ENCODE measurements around the gene DERL3.

Gene DERL3

GRCh38 chr22:23800297-23801237, 38.2 kb downstream of the DERL3 start:
- no peaks in the 10 kb centered on the region for H3K9me2 ChIP-seq (replicated peaks; ENCODE audit: low read depth, low read length)
- no peaks in the 10 kb centered on the region for H3F3A ChIP-seq (ENCODE audit: low read depth)
- no peak overlapping the region for H3K4me2 ChIP-seq (ENCODE audit: low read depth, low read length, poor library complexity, severe bottlenecking)
- H3K79me2 ChIP-seq (ENCODE audit: insufficient read depth, low read length): no peaks in the 10 kb centered on the region
- H4K20me1 ChIP-seq (ENCODE audit: insufficient read depth, low read length, poor library complexity, severe bottlenecking): peaks cover 3% of the 10 kb centered on the region
- peaks cover 83% of the 10 kb centered on the region; the same call in 1 of the 2 replicates for H3K36me3 ChIP-seq (ENCODE audit: insufficient read depth, low read length)
- no peak overlapping the region for H3K9ac ChIP-seq (ENCODE audit: low read depth, low read length, poor library complexity, severe bottlenecking)
- no peak overlapping the region for H2AFZ ChIP-seq (ENCODE audit: low read length)
- no peak for TF ChIP-seq CTCF (conservative IDR thresholded peaks at IDR 0.05; ENCODE audit: low read length)
- TF ChIP-seq EZH2phosphoT487 (IDR thresholded peaks at IDR 0.05; ENCODE audit: borderline replicate concordance): no peak
- H3K4me3 ChIP-seq (ENCODE audit: low read length, poor library complexity, severe bottlenecking): no peak overlapping the region
- no peaks in the 10 kb centered on the region for H3K9me3 ChIP-seq (ENCODE audit: insufficient read depth, low read depth, low read length)
- no peaks in the 10 kb centered on the region for H3K27me3 ChIP-seq (ENCODE audit: insufficient read depth, low read length, poor library complexity, severe bottlenecking)
- no peaks in the 10 kb centered on the region for H3K4me1 ChIP-seq (ENCODE audit: insufficient read depth, low read length, poor library complexity, severe bottlenecking)

- peaks cover 3% of the 10 kb centered on the region for H3K4me1 ChIP-seq (ENCODE audit: insufficient read depth, low read length, poor library complexity, severe bottlenecking)
- no peak overlapping the region for H3K9ac ChIP-seq (ENCODE audit: low read depth, low read length, poor library complexity, severe bottlenecking)
- no peaks in the 10 kb centered on the region for H3F3A ChIP-seq (ENCODE audit: low read depth)
- H3K4me2 ChIP-seq (ENCODE audit: low read depth, low read length, poor library complexity, severe bottlenecking): no peak overlapping the region
- H3K36me3 ChIP-seq (ENCODE audit: insufficient read depth, low read length): peaks cover 86% of the 10 kb centered on the region
- peaks cover 21% of the 10 kb centered on the region for H3K79me2 ChIP-seq (ENCODE audit: insufficient read depth, low read length)
- H3K4me3 ChIP-seq (ENCODE audit: low read length, poor library complexity, severe bottlenecking): no peak overlapping the region
- H3K27me3 ChIP-seq (ENCODE audit: insufficient read depth, low read length, poor library complexity, severe bottlenecking): no peaks in the 10 kb centered on the region
- no peaks in the 10 kb centered on the region for H3K9me3 ChIP-seq (ENCODE audit: insufficient read depth, low read depth, low read length)
- TF ChIP-seq EZH2phosphoT487 (IDR thresholded peaks at IDR 0.05; ENCODE audit: borderline replicate concordance): no peak
- no peak for TF ChIP-seq CTCF (conservative IDR thresholded peaks at IDR 0.05; ENCODE audit: low read length)
- no peaks in the 10 kb centered on the region for H3K9me2 ChIP-seq (replicated peaks; ENCODE audit: low read depth, low read length)
- H4K20me1 ChIP-seq (ENCODE audit: insufficient read depth, low read length, poor library complexity, severe bottlenecking): peaks cover 19% of the 10 kb centered on the region
- no peak overlapping the region for H2AFZ ChIP-seq (ENCODE audit: low read length)
These were observed 42.3 kb downstream of the DERL3 start for GRCh38 chr22:23796461-23796860.

GRCh38 chr22:23793326-23793725, 45.5 kb downstream of the DERL3 start:
- H3K36me3 ChIP-seq (ENCODE audit: insufficient read depth, low read length): peaks cover 64% of the 10 kb centered on the region
- H3K79me2 ChIP-seq (ENCODE audit: insufficient read depth, low read length): peaks cover 52% of the 10 kb centered on the region
- peaks cover 30% of the 10 kb centered on the region for H3K4me1 ChIP-seq (ENCODE audit: insufficient read depth, low read length, poor library complexity, severe bottlenecking)
- no peak overlapping the region for H3K9ac ChIP-seq (ENCODE audit: low read depth, low read length, poor library complexity, severe bottlenecking)
- no peaks in the 10 kb centered on the region for H3K9me2 ChIP-seq (replicated peaks; ENCODE audit: low read depth, low read length)
- H3F3A ChIP-seq (ENCODE audit: low read depth): no peaks in the 10 kb centered on the region
- peaks cover 51% of the 10 kb centered on the region for H4K20me1 ChIP-seq (ENCODE audit: insufficient read depth, low read length, poor library complexity, severe bottlenecking)
- H3K27me3 ChIP-seq (ENCODE audit: insufficient read depth, low read length, poor library complexity, severe bottlenecking): no peaks in the 10 kb centered on the region
- H3K4me3 ChIP-seq (ENCODE audit: low read length, poor library complexity, severe bottlenecking): no peak overlapping the region
- no peaks in the 10 kb centered on the region for H3K9me3 ChIP-seq (ENCODE audit: insufficient read depth, low read depth, low read length)
- TF ChIP-seq CTCF (conservative IDR thresholded peaks at IDR 0.05; ENCODE audit: low read length): no peak
- no peak for TF ChIP-seq EZH2phosphoT487 (IDR thresholded peaks at IDR 0.05; ENCODE audit: borderline replicate concordance)
- H3K4me2 ChIP-seq (ENCODE audit: low read depth, low read length, poor library complexity, severe bottlenecking): no peak overlapping the region
- no peak overlapping the region for H2AFZ ChIP-seq (ENCODE audit: low read length)
